Stimulated activated naive CD8-positive, alpha-beta T cell treated with anti-CD3 and anti-CD28 coated beads, Interleukin-15, amount 100 ng/mL, for 72 hours (primary cell): ENCODE data around the gene CORO2A.

Source experiments
- ATAC-seq: fragments of 150-1000 bp; cut with Tn5 transposase; 2 replicates; pipeline ENCODE4 v1.10.0; 2021; ENCODE audit warnings: mild to moderate bottlenecking, moderate library complexity
- DNase-seq, 2 donors: peaks; one replicate each; pipeline ENCODE4 v3.0.0; 2021 to 2022
- H3K27ac Mint-ChIP-seq, 2 donors: one replicate each; pipeline ENCODE4 v1.8.0; 2022; ENCODE audit warnings: mild to moderate bottlenecking in 2 of 2, mixed read lengths in 2 of 2, moderate library complexity in 2 of 2
- H3K27me3 Mint-ChIP-seq: one replicate; pipeline ENCODE4 v1.8.0; 2022; ENCODE audit warnings: mixed read lengths
- H3K4me1 Mint-ChIP-seq: one replicate; pipeline ENCODE4 v1.8.0; 2022; ENCODE audit warnings: mild to moderate bottlenecking, mixed read lengths
- H3K4me3 Mint-ChIP-seq, 2 donors: one replicate each; pipeline ENCODE4 v1.8.0; 2022; ENCODE audit warnings: mild to moderate bottlenecking in 2 of 2, mixed read lengths in 2 of 2, moderate library complexity in 1 of 2
- H3K9me3 Mint-ChIP-seq, 2 donors: one replicate each; pipeline ENCODE4 v1.8.0; 2022; ENCODE audit warnings: mixed read lengths in 2 of 2

The CORO2A gene

GRCh38 chr9:98071737-98072136, 120.7 kb downstream of the CORO2A start:
- H3K4me1 Mint-ChIP-seq = peaks cover 31% of the 10 kb centered on the region
- ATAC-seq (no peak), DNase-seq (no peak)
- no peaks in the 10 kb centered on the region for H3K27me3 Mint-ChIP-seq
- no peaks in the 10 kb centered on the region for H3K9me3 Mint-ChIP-seq
- no peak overlapping the region for H3K4me3 Mint-ChIP-seq
- H3K27ac Mint-ChIP-seq = no peak overlapping the region
